Neural progenitor cell (in vitro differentiated cells): ENCODE data around the gene CDK10.
"Not testable (repeated sequence)": the region's sequence is repeated elsewhere in the genome, so short reads cannot be mapped to it uniquely, and the experiment has no call there.

Source experiments
- CTCF ChIP-seq: fragments of 200-600 bp; sonication (generic); IDR thresholded peaks from 2 replicates; pipeline ENCODE4 v1.5.1; 2017; ENCODE audit warnings: antibody characterized with exemption, mild to moderate bottlenecking
- EZH2 ChIP-seq: fragments of 200-600 bp; sonication (generic); IDR thresholded peaks from 2 replicates; pipeline ENCODE4 v1.6.1; 2017; ENCODE audit warnings: antibody characterized with exemption, mild to moderate bottlenecking, moderate library complexity

GRCh38 chr16:89664238-89664637, 22.3 kb upstream of the CDK10 start:
- TF ChIP-seq CTCF, EZH2: not testable (repeated sequence)
